Brain microvascular endothelial cell (primary cell): Measurements from ENCODE around the gene F11R.

ENCODE experiments used
- DNase-seq: peaks from one replicate; pipeline ENCODE4 v3.0.0-alpha.2; 2020
- H3K27ac ChIP-seq: fragments of 250-450 bp; sonication (Bioruptor Pico); 2 replicates; pipeline ENCODE4 v1.5.1; 2020; ENCODE audit warnings: mild to moderate bottlenecking, moderate library complexity
- H3K27me3 ChIP-seq: fragments of 250-450 bp; sonication (Bioruptor Pico); replicated peaks from 2 replicates; pipeline ENCODE4 v1.5.1; 2020; ENCODE audit warnings: mild to moderate bottlenecking
- H3K36me3 ChIP-seq: fragments of 250-450 bp; sonication (Bioruptor Pico); replicated peaks from 2 replicates; pipeline ENCODE4 v1.5.1; 2020; ENCODE audit warnings: mild to moderate bottlenecking
- H3K4me3 ChIP-seq: 2 replicates; pipeline ENCODE4 v1.5.1; 2011; ENCODE audit warnings: low read depth, mild to moderate bottlenecking, control low read depth, low read length, moderate library complexity
- in situ Hi-C: cut with HindIII; loops from 2 replicates; pipeline ENCODE4 v1.10.0; 2017; ENCODE audit warnings: low sequenced_read_pairs, low pct_ligation_motif_present
- TF ChIP-seq, protein P1 (sequence below): IDR thresholded peaks from 2 replicates; pipeline ENCODE4 v1.5.1; 2011; ENCODE audit warnings: low read depth, mild to moderate bottlenecking, moderate library complexity, low read length, control low read depth, inconsistent platforms; ENCODE audit errors: missing control alignments

Gene F11R

DNA sequence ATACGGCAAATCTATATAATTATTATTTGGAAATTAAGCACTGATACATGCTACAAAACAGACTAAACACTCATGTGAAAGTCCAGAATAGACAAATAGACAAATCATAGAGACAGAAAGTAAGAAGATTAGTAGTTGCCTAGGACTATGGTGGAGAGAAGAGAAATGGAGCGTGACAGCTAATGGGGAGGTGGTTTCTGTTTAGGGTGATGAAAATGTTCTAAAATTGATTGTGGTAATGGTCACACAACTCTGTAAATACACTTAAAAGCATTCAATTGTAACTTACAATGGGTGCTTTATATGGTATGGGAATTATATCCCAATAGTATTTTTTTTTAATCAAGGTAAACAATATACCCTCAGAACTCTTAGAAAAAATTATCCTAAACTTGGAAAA, 45.9 kb downstream of the F11R start:
- Histone ChIP-seq H3K27me3 (no peaks in the 10 kb centered on the region), H3K4me3 (no peak overlapping the region), H3K27ac (no peak overlapping the region), H3K36me3 (no peaks in the 10 kb centered on the region)
- no peak for DNase-seq
- in situ Hi-C loops, result no loop called here
- TF ChIP-seq, protein P1, sequence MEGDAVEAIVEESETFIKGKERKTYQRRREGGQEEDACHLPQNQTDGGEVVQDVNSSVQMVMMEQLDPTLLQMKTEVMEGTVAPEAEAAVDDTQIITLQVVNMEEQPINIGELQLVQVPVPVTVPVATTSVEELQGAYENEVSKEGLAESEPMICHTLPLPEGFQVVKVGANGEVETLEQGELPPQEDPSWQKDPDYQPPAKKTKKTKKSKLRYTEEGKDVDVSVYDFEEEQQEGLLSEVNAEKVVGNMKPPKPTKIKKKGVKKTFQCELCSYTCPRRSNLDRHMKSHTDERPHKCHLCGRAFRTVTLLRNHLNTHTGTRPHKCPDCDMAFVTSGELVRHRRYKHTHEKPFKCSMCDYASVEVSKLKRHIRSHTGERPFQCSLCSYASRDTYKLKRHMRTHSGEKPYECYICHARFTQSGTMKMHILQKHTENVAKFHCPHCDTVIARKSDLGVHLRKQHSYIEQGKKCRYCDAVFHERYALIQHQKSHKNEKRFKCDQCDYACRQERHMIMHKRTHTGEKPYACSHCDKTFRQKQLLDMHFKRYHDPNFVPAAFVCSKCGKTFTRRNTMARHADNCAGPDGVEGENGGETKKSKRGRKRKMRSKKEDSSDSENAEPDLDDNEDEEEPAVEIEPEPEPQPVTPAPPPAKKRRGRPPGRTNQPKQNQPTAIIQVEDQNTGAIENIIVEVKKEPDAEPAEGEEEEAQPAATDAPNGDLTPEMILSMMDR, result no peak

DNA sequence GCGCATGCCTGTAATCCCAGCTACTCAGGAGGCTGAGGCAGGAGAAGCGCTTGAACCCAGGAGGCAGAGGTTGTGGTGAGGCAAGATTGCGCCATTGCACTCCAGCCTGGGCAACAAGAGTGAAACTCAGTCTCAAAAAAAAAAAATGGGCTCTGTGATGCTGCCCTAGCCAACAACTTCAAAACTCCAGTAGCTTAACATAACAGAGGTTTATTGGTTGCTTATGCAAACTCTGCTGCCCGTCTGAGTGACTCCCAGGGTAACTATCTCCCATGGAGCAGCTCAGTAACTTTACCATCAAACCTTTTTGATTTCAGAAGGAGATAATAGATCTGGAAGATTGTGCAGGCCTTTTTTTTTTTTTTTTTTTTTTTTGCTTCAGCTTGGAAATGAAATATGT, 47.5 kb downstream of the F11R start:
- no peak for DNase-seq
- in situ Hi-C loops, result no loop called here
- H3K4me3 ChIP-seq, result no peak overlapping the region
- H3K27me3 ChIP-seq, result no peaks in the 10 kb centered on the region
- no peak overlapping the region for H3K27ac ChIP-seq
- TF ChIP-seq, protein P1, result no peak
- H3K36me3 ChIP-seq, result no peaks in the 10 kb centered on the region

GRCh38 chr1:160972939-160973338, 48.0 kb downstream of the F11R start:
- TF ChIP-seq, protein P1, result no peak
- H3K27ac ChIP-seq, result no peak overlapping the region
- DNase-seq, result no peak
- H3K36me3 ChIP-seq, result no peaks in the 10 kb centered on the region
- H3K27me3 ChIP-seq, result no peaks in the 10 kb centered on the region
- H3K4me3 ChIP-seq, result no peak overlapping the region
- in situ Hi-C loops, result no loop called here

DNA sequence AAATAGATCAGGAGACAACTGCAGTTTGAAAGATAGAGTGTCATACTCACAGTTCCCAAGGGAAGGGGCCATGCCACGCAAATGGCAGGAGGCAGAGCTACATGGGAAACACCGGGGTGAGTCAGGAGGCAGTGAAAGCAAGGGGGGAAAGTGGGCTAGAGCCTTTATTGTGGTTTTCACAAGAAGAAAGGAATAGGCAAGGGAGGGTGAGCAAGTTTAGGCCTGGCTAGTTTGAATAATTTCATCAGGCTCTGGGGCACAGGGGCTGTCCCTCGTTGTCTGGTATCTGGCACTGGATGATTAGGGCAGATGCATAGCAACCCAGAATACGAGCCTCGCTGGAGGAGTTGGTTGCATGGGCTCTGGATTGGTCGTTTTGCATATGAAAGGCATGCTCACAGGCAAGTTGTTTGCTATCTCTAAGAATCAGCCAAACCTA, 49.3 kb downstream of the F11R start:
- DNase-seq, result no peak
- H3K27me3 ChIP-seq, result no peaks in the 10 kb centered on the region
- no peak overlapping the region for H3K4me3 ChIP-seq
- in situ Hi-C loops, result no loop called here
- no peak overlapping the region for H3K27ac ChIP-seq
- H3K36me3 ChIP-seq, result no peaks in the 10 kb centered on the region
- TF ChIP-seq, protein P1, result no peak

- H3K4me3 ChIP-seq, result no peak overlapping the region
- H3K27me3 ChIP-seq, result no peaks in the 10 kb centered on the region
- DNase-seq, result no peak
- in situ Hi-C loops, result no loop called here
- H3K27ac ChIP-seq, result no peak overlapping the region
- TF ChIP-seq, protein P1, result no peak
- H3K36me3 ChIP-seq, result no peaks in the 10 kb centered on the region
Observed at GRCh38 chr1:160963521-160963920, 57.4 kb downstream of the F11R start.

- no peak overlapping the region for H3K27ac ChIP-seq
- in situ Hi-C loops, result no loop called here
- H3K36me3 ChIP-seq, result no peaks in the 10 kb centered on the region
- TF ChIP-seq, protein P1, result no peak
- DNase-seq, result no peak
- H3K4me3 ChIP-seq, result no peak overlapping the region
- no peaks in the 10 kb centered on the region for H3K27me3 ChIP-seq
Observed at GRCh38 chr1:160961419-160961818, 59.5 kb downstream of the F11R start.
